NCI-H2227 (cell line): ENCODE data around the gene ARL16.

Source experiments
- DNase-seq: peaks from one replicate; lab custom pipeline; 2025; ENCODE audit not compliant: unreplicated experiment; lab: John Stamatoyannopoulos, UW

The ARL16 gene

DNA sequence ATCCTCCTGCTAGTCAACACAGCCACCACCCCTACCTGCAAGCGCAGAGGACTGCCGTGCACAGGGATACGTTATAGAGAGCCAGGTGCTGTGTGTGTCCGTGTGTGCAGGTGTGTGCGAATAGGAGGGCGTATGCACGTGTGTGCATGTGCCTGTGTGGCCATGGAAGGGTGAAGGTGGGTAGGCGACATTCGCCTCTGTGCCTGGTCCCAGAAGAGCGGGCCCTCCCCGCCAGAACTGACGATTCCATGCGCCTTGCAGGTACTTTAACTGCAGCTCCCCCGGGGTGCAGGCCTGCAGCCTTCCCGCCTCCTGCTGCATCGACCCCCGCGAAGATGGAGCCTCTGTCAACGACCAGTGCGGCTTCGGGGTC, 36.0 kb downstream of the ARL16 start:
- DNase-seq = no peak

DNA sequence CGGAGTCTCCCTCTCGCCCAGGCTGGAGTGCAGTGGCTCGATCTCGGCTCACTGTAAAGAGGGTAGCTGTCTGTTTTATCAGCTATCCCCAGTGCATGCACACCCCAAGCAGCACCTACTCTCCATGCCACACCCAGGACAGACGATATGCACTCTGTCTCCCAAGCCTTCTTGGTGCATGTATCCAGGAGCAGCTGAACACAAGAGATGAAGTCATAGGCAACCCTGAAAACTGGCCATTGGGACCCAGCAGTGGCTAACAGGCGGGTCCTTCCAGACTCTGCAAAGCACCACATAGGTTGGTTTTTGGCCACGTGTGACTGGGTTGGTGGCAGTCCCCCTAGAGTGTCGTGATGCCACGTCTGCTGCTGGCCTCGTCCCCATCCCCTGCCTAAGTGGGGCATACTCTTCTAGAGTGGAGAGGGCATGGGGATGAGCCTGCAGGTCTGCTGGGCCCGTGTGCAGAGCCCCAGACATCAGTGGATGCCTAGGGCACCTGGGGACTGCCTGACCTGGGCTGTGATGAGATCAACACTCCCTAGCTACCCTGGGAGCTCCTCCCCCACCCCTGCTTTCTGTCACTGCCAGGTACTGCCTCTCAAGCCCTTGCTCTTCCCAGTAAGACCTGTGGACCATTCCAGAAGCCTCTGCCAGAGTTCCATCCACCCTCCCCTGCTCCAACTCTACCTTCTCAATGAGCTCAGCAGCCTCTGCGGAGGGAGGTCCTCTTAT, 36.6 kb downstream of the ARL16 start:
- no peak for DNase-seq

DNA sequence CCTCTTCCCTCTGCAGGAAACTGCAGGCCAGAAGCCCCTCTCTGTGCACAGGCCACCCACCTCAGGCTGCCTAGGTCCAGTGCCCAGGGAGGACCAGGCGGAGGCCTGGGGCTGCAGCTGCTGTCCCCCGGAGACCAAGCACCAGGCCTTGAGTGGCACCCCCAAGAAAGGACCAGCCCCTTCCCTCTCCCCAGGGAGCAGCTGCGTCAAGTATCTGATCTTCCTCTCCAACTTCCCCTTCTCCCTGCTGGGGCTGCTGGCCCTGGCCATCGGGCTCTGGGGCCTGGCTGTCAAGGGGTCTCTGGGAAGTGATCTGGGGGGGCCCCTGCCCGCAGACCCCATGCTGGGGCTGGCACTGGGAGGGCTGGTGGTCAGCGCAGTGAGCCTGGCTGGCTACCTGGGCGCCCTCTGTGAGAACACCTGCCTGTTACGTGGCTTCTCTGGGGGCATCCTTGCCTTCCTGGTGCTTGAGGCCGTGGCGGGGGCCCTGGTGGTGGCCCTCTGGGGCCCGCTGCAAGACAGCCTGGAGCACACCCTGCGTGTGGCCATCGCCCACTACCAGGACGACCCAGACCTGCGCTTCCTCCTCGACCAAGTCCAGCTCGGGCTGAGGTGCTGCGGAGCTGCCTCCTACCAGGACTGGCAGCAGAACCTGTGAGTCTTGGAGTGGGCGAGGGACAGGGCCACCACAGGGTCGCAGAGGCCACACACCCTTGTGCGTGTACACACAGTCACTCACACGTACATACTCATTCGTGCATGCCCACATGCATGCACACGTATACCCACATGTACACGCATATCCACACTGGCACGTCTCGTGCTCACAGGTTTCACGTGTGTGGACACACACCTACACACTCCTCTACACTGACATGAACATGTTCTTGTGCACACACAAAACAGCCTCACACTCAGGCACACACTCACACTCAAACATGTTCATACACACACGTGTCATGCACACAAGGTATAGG, 38.3 kb downstream of the ARL16 start:
- no peak for DNase-seq

DNA sequence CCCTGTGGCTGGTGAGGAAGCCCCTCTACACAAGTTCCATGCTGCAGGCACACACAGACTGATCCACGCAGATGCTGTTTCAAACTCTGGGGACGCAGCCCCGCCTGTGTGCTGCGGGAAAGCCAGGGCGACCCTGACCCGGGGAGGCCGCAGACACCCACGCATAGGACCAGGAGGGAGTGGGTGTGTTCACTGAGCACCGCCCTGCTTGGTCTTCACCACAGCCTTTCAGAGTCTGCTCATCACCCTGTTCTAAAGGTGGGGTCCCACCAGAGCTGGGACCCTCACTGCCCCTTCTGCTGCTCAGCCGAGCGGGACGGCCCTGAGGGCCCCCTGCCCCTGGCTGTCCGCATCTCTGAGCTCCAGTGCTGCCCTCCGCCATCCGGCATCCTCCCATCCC, 39.1 kb downstream of the ARL16 start:
- no peak for DNase-seq

DNA sequence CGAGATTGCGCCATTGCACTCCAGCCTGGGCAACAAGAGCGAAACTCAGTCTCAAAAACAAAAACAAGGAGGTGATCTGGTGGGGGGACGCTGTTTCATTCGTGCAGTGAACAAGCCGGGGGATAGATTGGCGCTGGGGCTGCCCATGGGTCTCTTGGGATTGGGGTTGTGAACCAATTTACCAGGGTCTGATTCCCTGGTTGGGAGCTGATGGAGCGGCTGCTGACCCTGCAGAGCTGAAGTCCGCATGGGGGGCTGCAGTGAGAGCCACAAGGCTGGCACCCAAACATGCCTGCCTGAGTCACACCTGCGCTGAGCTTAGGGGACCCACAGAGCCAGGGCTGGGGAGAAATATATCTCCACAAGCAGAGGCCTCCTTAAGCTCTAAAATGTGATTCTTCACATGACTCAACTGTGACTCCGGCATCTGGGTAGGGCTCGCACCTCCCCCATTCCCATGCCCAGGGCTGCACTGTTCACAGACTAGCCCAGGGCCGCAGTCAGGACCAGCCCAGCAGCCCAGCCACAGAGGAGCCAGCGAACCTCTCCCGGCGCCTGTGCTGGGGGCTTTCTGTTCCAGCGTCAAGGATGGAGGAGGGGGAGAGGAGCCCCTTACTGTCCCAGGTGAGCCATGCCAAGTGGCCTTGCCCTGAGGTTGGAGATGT, 41.6 kb downstream of the ARL16 start:
- DNase-seq = no peak

DNA sequence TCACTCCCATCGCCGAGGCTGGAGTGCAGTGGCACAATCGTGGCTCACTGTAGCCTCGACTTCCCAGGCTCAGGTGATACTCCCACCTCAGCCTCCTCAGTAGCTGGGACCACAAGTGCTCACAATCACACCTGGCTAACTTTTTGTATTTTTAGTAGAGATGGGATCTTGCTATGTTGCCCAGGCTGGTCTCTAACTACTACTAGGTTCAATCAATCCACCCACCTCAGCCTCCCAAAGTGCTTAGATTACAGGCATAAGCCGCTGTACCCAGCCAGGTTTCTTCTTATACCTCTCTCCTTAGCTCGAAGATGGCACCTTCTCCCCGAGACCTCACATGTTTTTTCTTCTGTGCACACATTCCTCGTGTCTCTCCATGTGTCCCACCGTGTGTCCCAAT, 43.6 kb downstream of the ARL16 start:
- DNase-seq = no peak

DNA sequence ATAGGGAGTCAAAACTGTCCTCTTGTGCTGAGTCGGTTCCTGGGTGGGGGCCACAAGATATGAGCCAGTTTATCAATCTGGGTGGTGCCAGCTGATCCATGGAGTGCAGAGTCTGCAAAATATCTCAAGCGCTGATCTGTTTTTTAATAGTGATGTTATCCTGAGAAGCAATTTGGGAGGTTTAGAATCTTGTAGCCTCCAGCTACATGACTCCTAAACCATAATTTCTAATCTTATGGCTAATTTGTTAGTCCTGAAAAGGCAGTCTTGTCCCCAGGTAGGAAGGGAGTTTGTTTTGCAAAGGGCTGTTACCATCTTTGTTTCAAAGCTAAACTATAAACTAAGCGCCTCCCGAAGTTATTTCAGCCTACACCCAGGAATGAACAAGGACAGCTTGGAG, 44.9 kb downstream of the ARL16 start:
- no peak for DNase-seq

DNA sequence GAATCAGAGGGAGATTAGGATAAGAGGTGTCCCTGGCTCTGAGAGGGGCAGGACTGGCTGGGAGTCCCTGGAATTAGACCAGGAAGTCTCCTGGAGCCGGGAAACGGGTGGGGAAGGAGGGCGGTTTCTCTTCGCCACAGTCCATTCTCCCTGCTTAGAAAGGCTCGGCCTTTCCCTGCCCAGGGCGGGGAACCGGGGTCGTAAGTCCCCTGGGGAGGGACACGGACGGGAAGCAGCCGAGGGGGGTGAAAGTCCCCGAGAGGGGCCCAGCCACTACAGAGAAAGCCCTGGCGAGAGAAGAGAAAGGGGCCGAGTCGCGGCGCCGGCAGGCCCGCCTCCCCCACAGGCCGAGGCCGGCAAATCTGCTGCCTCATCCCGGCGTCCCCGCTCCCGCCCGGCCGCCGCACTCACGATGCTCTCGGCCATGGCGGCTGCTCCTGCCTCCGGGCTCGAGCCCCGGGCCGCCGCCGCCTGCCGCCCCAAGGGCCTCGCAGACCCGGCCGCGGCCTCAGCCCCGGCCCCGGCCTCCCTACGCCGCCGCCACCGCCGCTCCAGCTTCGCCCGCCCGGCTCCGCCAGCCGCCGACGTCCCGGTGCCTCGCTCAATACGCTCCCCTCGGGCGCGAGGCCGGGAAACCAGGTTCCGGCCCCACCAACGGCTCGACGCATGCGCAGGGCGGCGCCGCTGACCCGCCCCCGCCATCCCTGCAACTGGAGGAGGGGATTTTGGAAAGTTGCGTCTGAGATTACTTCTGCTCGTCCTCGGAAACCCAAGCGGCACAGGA, 46.9 kb downstream of the ARL16 start, which contains the start of the genes NPLOC4 and TSPAN10:
Gene NPLOC4, minus strand, starts transcription at position 608 of the 784 bp plus-strand sequence. Its CDS starts 182 bp downstream, at position 426.
Gene TSPAN10, plus strand, starts transcription at position 692 of the 784 bp plus-strand sequence. CDS start 5,217 bp downstream, outside the sequence.
- DNase-seq = peak; percentile 93

DNA sequence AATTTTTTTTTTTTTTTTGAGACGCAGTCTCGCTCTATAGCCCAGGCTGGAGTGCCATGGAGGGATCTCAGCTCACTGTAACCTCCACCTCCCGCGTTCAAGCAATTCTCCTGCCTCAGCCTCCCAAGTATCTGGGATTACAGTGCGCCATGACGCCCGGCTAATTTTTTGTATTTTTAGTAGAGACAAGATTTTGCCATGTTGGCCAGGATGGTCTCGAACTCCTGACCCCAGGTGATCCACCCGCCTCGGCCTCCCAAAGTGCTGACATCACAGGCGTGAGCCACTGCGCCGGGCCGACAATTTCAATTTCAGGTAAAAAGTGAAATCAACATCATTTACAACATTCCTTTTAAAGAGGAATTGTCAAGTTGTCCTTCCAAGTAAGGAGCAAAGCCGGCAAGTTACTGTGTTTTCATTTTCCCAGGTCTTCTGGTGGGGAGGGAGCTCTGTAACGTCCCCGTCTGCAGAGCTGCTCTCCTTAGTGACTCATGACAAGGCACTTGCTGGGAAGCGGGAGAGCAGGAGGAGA, 47.6 kb downstream of the ARL16 start:
- no peak for DNase-seq

DNA sequence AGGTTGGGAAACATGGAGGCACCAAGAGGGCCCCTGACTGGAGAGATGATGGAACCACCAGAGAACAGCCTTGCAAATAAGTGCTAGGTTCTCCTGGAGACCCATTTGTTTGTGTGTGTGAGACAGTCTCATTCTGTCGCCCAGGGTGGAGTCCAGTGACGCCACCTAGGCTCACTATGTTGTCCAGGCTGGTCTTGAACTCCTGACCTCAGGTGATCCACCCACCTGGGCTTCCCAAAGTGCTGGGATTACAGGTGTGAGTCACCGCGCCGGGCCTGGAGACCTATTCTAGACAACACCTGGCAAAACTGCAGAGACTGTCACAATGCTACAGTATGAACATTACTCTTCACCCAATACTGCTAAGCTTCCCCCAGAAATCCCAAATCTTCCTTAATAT, 48.2 kb downstream of the ARL16 start:
- no peak for DNase-seq

DNA sequence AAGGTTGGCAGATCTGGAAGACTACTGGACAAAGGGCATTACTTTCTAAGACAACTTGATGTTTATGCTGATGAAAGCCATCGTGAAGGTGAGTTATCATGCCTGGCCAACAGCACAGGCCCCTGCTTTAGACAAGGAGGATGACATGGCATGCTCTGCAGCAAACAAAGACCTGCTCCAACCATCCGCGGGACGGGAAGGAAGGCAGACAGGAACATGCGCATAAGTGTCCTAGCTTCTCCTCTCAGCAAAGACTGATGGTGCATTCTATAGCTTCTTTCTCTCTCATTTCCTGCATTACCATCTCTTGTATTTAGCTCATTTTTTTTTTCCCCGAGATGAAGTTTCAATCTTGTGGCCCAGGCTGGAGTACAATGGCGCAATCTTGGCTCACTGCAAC, 52.1 kb downstream of the ARL16 start:
- DNase-seq = no peak
